Measurements from ENCODE around the gene MCC.

GRCh38 chr5:113179156-113179555 is 309.1 kb downstream of the MCC start:
- TF ChIP-seq, protein P1, sequence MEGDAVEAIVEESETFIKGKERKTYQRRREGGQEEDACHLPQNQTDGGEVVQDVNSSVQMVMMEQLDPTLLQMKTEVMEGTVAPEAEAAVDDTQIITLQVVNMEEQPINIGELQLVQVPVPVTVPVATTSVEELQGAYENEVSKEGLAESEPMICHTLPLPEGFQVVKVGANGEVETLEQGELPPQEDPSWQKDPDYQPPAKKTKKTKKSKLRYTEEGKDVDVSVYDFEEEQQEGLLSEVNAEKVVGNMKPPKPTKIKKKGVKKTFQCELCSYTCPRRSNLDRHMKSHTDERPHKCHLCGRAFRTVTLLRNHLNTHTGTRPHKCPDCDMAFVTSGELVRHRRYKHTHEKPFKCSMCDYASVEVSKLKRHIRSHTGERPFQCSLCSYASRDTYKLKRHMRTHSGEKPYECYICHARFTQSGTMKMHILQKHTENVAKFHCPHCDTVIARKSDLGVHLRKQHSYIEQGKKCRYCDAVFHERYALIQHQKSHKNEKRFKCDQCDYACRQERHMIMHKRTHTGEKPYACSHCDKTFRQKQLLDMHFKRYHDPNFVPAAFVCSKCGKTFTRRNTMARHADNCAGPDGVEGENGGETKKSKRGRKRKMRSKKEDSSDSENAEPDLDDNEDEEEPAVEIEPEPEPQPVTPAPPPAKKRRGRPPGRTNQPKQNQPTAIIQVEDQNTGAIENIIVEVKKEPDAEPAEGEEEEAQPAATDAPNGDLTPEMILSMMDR (IDR thresholded peaks at IDR 0.05), result no peak
- TF ChIP-seq ZFX (IDR thresholded peaks at IDR 0.05; ENCODE audit: borderline replicate concordance), result no peak
